NCI-H187 (cell line): ENCODE data around the gene SHB.

Source experiments
- DNase-seq, 2 experiments: peaks; one replicate each; lab custom pipeline; 2025; lab: John Stamatoyannopoulos, UW

SHB gene

DNA sequence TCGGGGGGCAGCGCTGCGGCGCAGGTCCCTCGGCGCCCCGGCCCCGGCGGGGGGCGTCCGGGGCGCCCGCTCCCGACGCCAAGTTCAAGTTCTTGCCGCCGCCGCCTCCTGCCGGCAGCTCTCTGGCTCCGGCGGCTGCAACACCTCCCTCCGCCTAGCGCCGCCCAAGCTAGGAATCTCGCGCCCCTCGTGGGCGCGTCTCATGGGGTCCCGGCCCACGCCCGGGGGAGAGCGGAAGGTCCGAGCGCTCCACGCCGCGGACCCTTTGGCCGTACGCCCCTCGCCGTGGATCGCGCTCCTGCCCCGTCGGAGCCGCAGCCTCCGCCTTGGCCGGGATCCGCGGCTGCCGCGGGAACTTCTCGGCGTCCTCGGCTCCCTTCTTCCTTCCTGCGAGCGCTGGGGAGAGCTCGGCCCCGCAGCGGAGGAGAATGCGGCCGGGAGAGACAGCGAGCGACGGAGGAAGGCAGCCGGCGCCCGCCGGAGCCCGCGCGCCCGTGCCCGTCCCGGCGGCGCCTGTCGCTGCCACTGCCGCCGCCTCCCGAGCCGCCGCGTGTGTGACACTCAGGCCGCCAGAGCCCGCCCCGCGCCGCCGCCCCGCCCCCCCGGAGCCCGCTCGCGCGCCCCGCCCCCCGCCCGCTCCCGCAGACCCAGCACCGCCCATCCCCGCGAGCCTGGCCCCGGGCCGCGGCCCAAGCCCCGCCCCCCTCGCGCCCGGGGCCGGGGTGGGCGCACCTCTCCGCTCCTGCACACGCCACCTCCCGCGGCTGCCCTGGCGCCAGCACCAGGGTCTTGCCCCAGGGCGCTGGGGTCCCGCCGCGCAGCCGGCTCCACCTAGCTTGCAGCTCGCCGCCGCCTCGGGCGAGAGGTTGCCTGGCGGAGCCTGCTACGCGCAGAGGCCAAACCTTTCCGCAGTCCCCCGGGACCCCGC, at the start of gene SHB:
SHB (minus strand) TSS at position 527 of the 928 bp plus-strand sequence. CDS start 582 bp downstream, outside the sequence.
- DNase-seq = peak in 1 of 2 experiments; percentile 64

DNA sequence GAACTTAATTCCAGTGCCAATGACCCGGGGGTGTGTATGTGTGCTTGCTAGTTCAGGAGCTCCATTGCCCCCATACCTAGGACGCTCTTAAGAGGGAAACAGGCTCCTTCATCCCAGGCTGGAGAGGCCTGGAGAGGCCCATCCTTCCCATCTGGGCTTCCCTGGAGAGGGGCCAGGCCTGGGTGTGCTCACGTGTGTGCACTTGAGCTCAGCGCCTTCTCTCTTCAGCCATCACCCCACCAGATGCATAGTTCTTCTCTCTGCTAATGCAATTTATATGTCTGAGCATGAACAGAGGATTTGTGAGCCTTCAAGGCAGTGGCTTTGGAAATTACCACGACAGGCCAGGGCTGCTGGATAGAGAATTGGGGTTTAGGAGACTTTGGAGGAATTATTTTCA, 48.6 kb upstream of the SHB start:
- DNase-seq = peak; percentile 11 to 64

DNA sequence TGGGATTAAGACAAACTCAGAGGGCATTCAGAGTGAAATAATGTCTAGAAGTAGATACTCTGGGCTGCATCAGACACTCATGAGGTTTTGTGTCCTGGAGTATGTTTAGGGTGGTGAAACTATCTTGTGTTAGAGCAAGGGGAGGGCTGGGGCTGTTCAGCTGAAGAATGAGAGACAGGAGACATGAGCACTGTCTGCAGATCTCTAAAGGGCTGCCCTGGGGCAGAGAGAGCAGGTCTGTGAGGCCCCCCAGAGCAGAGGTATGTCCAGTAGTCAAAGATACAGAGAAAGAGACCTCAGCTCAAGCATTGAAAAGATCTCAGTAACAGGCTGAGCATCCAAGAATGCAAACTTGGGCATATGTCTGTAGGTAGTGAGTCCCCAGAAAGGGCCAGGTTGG, 45.9 kb upstream of the SHB start:
- DNase-seq = no peak

DNA sequence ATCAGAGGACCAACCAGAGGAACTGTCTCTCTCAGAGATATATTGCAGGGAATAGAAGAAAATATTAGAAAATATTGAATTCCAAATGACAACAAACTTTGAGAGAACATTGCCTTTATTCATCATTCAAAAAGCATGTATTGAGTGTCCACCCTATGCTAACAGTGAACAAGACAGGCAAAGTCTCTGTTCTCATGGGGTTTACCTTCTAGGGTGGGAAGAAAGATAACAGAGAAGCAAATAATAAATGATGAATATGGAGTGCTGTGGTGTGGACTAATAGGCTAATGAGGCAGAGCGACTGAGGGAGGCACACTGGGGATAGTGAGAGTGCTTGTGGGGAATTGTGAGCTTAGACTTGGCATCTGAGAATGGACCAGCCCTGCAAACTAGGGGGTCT, 43.4 kb upstream of the SHB start:
- DNase-seq = no peak

DNA sequence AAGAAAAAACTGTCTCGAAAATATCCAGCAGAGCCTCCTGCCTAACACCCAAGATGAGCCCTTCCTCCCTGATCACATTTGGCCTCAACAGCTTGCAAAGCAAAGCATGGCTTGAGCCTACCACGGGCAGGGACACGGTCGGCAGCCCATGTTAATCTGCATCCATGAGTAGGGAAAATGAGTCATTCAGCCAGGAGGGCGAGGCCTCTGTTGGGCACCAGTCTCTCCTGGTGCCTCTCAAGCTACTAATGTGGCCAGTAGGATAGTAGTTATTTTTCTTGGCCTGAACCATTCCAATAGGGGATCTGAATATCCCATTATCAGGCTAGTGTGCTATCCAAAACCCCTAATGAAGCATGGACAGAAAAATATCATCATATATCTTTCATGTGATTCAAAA, 43.0 kb upstream of the SHB start:
- DNase-seq = no peak

DNA sequence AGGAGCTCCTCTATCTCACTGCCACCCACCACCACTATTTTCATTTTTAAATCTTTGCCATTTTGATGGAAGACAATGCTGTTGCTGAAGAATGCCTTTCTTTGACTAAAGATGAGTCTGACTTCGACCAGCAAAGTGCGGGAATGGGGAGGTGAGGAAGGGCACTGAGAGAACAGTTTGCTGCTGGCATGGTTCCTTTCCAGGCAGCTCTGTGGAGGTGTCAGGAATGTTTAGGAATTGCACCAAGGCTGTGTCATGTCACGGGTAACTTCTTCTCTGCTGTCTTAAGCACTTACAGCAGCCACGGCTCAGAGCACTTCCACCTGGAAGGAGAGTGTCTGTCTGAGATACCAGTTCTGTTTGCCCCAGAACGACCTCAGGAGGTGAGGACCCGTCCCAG, 41.4 kb upstream of the SHB start:
- no peak for DNase-seq

- DNase-seq = no peak
These were observed 40.6 kb upstream of the SHB start for GRCh38 chr9:38109601-38110000.

- no peak for DNase-seq
These were observed 39.3 kb upstream of the SHB start for GRCh38 chr9:38108326-38108725.

GRCh38 chr9:38107811-38108304, 38.8 kb upstream of the SHB start:
- DNase-seq = no peak

DNA sequence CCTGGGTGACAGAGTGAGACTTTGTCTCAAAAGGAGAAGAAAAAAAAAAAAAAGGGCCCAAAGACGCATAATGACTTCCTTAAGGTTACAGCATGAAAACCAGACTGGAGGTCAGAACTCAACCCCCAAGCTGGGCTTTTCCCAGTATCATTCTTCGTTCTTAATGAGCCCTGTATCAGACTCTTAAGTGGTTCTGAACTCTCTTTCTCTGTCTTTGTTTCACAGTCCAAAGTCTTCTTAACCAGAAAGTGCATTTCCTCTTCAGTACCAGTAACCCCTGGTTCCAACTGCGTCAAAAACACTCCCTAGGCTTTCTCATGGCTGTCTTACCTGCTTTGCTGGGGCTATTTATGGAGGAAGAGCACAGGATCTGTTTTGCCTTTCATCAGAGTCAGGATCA, 38.4 kb upstream of the SHB start:
- DNase-seq = no peak

DNA sequence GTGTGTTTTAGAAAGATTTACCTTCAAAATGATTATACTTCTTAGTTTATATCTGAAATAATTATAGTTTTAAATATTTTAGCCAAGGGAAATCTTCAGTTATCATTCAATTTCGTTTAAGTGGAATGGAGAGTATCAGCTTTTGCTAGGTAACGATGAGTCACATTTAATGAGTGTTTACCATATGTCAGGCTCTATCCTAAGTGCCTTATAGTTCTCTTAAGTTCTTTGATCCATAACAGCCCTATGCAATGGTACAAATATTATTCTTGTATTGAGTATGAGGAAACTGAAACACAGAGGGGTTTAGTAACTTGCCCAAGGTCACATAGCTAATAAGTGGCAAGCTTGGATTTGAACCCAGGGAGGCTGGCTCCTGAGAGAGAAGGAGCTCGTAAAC, 37.5 kb upstream of the SHB start:
- no peak for DNase-seq

DNA sequence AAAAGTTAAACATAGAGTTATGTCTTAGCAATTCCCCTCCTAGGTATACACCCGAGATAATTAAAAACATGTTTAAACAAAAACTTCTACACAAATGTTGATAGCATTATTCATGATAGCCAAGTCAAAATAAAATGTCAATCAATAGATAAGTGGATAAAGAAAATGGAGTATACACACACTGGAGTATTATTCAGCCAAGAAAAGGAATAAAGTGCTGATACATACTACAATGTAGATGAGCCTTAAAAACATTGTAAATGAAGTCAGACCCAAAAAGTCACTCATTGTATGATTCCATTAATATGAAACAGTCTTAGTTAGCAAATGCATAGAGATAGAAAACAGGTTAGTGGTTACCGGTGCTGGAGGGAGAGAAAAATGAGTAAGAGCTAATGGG, 34.3 kb upstream of the SHB start:
- DNase-seq = no peak

DNA sequence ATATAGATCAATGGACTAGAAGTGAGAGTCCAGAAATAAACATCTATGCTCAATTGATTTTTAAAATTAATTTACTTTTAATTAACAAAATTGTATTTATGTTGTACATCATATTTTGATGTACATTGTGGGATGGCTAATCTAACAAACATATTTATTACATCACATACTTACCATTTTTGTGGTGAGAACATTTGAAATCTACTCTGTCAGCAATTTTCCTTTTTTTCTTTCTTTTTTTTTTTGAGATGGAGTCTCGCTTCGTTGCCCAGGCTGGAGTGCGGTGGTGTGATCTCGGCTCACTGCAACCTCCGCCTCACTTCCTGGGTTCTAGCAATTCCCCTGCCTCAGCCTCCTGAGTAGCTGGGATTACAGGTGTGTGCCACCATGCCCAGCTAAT, 32.4 kb upstream of the SHB start:
- no peak for DNase-seq

DNA sequence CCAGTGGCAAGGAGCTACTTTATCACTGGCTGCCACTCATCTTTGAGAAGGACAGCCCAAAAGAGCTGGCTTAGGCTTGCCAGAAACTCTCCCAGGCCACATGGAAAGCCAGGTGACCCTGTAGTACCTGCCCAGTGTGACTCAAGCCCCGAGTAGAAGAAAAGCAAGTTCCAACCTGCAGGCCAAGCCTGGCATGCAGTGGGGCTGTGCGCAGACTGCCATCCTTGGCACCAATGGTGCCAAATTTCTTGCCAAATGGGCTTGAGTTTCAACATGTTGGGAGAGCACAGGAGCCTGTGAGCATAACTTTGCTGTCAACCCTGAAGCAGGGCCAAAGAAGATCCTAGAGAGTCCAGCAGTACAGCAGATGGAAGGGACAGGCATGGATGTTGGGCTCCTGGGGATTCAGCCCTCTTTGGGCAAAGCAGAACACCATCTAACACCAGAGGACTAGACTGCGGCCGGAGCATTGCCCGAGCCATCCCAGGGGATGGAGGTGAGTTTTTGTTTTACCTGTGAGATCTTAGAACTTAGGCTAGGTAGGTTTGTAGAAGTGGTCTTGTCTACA, 27.3 kb upstream of the SHB start:
- DNase-seq = no peak

DNA sequence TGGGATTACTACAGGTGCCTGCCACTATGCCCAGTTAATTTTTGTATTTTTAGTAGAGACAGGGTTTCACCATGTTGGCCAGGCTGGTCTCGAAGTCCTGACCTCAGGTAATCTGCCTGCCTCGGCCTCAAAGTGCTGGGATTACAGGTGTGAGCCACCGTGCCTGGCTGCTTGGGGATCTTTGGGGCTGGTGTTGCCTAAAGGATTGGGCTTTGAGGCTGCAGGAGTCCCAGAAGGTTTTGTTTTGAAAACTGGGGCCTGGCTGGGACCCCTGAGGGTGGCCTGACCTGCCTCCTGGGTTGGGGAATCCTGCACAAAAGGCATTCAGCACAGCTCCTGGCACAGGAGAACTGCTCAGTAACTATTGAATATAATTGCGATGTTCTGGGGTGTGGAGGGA, 25.1 kb upstream of the SHB start:
- DNase-seq = no peak

DNA sequence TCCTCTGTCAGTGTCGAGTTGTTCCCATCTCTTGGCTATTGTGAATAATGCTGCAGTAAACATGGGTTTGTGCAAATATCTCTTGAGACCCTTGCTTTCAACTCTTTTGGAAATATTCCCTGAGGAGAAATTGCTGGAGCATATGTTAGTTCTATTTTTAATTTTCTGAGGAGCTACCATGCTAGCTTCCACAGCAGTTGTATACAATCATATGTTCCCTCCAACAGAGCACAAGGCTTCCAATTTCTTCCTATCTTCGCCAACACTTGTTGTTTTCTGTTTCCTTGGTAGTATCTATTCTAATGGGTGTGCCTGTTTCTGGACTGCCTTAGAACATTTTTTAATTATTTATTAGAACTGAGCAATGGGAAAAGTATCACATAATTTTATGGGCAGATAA, 23.6 kb upstream of the SHB start:
- no peak for DNase-seq

DNA sequence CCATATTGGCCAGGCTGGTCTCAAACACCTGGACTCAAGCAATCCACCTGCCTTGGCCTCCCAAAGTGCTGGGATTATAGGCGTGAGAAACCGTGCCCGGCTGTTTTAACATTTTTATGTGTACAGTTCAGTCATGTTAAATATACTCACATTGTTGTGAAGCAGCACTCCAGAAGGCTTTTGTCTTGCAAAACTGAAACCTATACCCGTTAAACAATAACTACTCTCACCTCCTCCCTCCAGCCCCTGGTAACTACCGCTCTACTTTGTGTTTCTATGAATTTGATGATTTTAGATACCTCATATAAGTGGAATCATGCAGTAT, 23.1 kb upstream of the SHB start:
- DNase-seq = no peak

DNA sequence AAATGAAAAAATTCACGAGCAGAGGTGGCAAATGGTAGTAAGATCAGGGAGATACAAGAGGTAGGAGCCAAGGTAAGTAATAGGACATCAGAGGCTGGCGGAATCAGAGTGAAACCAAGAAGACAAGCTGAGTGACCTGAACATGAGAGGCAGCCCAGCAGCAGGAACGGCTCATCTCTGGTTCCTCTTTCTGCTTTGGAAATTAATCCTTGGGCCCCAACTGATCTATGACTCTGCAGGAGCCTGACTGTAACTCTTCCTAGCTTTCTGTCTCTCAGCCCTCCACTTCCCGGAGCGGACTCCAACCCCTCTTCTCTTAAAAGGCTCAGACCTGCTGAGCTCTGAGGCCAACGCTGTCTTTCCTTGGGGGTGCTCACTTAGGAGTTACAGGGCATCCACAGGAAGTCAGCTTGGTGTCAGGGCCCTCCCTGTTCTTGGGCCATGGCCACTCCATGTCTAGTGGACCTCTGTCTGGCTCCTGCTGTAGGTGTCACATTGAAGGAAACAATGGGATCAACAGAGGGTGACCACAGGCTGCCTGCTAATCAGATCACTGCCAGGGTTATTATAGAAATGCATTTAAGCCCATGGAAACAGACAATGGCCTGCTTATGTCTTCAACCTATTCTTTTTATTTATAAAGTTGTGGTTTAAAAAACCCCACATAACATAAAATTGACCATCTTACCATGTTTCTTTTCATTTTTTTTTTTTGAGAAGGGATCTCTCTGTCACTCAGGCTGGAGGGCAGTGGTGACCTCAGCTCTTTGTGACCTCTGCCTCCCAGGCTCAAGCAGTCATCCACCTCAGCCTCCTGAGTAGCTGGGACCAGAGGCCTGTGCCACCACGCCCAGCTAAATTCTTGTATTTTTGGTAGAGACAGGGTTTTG, 22.5 kb upstream of the SHB start:
- no peak for DNase-seq

GRCh38 chr9:38090170-38090569, 21.1 kb upstream of the SHB start:
- no peak for DNase-seq

DNA sequence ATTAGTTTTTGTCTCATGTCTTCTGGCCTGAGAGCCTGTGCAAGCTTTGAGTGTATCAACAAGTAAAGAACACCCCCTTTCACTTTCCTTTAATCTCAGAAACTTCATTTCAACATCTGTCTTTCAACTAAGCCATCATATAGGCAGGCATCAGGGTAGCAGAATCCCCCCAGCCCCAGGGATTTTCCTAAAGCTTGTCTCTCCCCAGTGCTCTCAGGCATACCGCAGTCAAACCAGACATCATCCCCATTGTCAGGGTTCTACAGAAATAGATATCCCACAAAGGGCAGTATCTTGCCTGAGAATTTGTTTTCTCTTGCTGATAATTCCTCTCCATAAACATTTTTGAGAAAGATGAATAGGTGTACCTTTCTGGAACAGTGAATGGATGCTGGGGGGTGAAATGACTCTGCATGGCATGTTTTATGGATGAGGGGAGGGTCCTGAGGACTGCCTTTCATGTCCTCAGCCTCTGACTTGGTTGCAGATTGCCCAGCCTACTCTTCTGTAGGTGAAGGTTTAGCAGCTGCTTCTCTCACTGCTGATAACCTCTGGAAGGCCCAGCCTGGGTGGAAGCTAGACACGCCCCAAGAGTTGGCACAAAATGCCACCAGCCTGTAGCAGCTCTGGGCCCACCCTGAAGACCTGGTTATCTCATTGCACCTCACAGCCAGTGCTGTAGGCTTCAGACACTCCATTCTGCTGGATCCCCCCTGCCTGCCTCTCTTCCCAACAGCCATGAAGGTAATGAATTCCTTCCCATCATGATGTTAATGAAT, 20.5 kb upstream of the SHB start:
- DNase-seq = no peak

DNA sequence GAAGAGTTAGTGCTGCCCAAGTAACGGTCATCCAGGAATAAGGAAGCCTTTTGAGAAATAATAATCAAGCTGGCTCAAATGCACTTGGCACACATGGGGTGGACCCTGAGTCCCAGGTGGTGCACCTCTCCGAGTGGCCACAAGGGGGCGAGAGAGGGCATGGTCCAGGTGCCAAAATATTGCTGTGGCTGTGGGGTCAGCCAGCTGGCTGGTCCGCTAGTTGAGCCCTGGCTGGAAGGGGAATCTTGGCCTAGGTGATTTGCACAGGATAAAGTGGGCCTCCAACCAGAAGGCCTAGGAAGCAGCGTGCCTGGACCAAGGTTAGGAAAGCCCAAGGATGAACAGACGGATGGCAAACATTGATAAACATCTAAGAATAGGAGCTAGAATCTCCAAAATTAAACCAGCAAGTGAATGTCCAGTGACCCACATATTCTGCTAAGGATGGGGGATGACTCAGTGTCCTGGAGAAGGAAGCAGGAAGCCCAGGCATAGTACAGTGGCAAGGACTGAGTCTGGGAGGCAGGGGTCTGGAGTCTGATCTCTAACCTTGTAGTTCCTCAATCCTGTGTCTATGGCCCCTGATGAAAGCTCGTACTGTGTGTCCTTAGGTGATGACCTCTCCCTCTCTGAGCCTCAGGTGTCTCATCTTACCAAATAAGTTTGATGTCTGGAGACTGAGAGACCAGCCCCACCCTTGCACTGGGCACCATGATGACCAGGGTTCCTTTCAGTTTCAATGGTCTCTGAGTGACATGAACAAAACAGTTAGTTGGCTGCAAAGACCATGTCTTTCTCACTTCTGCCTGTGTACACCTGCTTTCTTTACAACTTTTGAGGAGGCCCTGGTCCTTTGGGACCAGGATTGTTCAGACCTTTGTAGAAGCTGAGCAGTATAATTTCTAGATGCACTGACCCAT, 19.2 kb upstream of the SHB start:
- no peak for DNase-seq
